OCI-LY7 (cell line): ENCODE data around the gene GIMAP6. TPM values are rescaled to one million over a fixed set of nuclear protein-coding genes. Genes with fewer than 3 reads are reported as not detected.
"Not testable (repeated sequence)": the region's sequence is repeated elsewhere in the genome, so short reads cannot be mapped to it uniquely, and the experiment has no call there.

Source experiments
- BruUV-seq: library from RNA; stranded (reverse); fragments of 400-500 nt; replicated peaks from 2 replicates; lab custom pipeline; 2021; lab: Mats Ljungman, UMichigan
- CTCF ChIA-PET: fragments of 300-600 bp; sonication (Branson Sonifier 250); formaldehyde crosslinking; loops from one replicate; lab custom pipeline; 2022; ENCODE audit warnings: antibody characterized with exemption; ENCODE audit not compliant: unreplicated experiment; lab: Charles Lee
- POLR2A ChIA-PET: fragments of 300-600 bp; sonication (Branson Sonifier 250); formaldehyde crosslinking; loops from one replicate; lab custom pipeline; 2022; ENCODE audit warnings: antibody characterized with exemption; lab: Charles Lee
- DNase-seq: peaks from one replicate; pipeline ENCODE4 v3.0.0-alpha.2; 2015; ENCODE audit warnings: low spot score
- H2AFZ ChIP-seq: fragments of 200-600 bp; sonication (generic), shearing (Covaris generic); 2 replicates; pipeline ENCODE4 v1.6.1; 2014; ENCODE audit warnings: mild to moderate bottlenecking, antibody characterized with exemption, low read length, moderate library complexity
- H3K27ac ChIP-seq: fragments of 200-600 bp; sonication (generic); 2 replicates; pipeline ENCODE4 v1.5.1; 2014; ENCODE audit warnings: mixed run types, low read depth, mild to moderate bottlenecking, moderate library complexity, low read length, inconsistent platforms; ENCODE audit not compliant: poor library complexity, severe bottlenecking
- H3K36me3 ChIP-seq: fragments of 200-600 bp; sonication (generic); 2 replicates; pipeline ENCODE4 v1.6.1; 2014; ENCODE audit warnings: mild to moderate bottlenecking, antibody characterized with exemption, low read length, moderate library complexity, mixed read lengths; ENCODE audit not compliant: insufficient read depth
- H3K4me1 ChIP-seq: fragments of 200-600 bp; sonication (generic); 2 replicates; pipeline ENCODE4 v1.5.1; 2014; ENCODE audit warnings: mild to moderate bottlenecking, low read length; ENCODE audit not compliant: insufficient read depth, poor library complexity, severe bottlenecking
- H3K4me2 ChIP-seq: fragments of 200-600 bp; sonication (generic); 2 replicates; pipeline ENCODE4 v1.6.1; 2014; ENCODE audit warnings: mild to moderate bottlenecking, low read length
- H3K4me3 ChIP-seq: fragments of 200-600 bp; sonication (generic); 2 replicates; pipeline ENCODE4 v1.5.1; 2014; ENCODE audit warnings: mild to moderate bottlenecking, low read depth, low read length; ENCODE audit not compliant: poor library complexity, severe bottlenecking
- H3K79me2 ChIP-seq: fragments of 200-600 bp; sonication (generic); 2 replicates; pipeline ENCODE4 v1.6.1; 2016; ENCODE audit warnings: low read depth, mild to moderate bottlenecking, low read length, moderate library complexity, mixed read lengths; ENCODE audit not compliant: insufficient read depth
- H3K9me2 ChIP-seq: fragments of 200-600 bp; sonication (generic); 2 replicates; pipeline ENCODE4 v1.6.1; 2016; ENCODE audit warnings: mild to moderate bottlenecking, low read length, mixed read lengths; ENCODE audit not compliant: insufficient read depth
- H3K9me3 ChIP-seq: fragments of 200-600 bp; sonication (generic); 2 replicates; pipeline ENCODE4 v1.6.1; 2014; ENCODE audit warnings: mild to moderate bottlenecking, mixed run types, low read length, mixed read lengths
- H4K20me1 ChIP-seq: fragments of 200-600 bp; sonication (generic); 2 replicates; pipeline ENCODE4 v1.6.1; 2014; ENCODE audit warnings: mild to moderate bottlenecking, antibody characterized with exemption, low read length, moderate library complexity, mixed read lengths; ENCODE audit not compliant: insufficient read depth
- EZH2phosphoT487 ChIP-seq: fragments of 200-600 bp; sonication (generic); IDR thresholded peaks from 2 replicates; pipeline ENCODE4 v1.6.1; 2018; ENCODE audit warnings: low read depth, borderline replicate concordance, mild to moderate bottlenecking, mixed run types, antibody characterized with exemption, low read length, moderate library complexity, mixed read lengths
- intact Hi-C: fragments of 100-400 bp; cut with micrococcal nuclease; formaldehyde crosslinking; loops from one replicate; pipeline ENCODE4 v1.10.0; 2022; ENCODE audit not compliant: unreplicated experiment
- total RNA-seq, 2 experiments: library from RNA; depleted of rRNA in 1 of 2; stranded (reverse); fragments of >200 nt in 1 of 2; shearing (Covaris generic) in 1 of 2; gene quantifications; 2 replicates each; pipeline ENCODE4 v1.2.3, GENCODE V29; 2014 to 2022
- TF ChIP-seq, protein P1 (sequence below): fragments of 200-600 bp; sonication (generic); conservative IDR thresholded peaks from 2 replicates; pipeline ENCODE4 v1.5.1; 2014; ENCODE audit warnings: mild to moderate bottlenecking, antibody characterized with exemption, low read length, moderate library complexity, mixed read lengths

The GIMAP6 gene
- total RNA-seq, 2 experiments from 2014 or later: not detected

DNA sequence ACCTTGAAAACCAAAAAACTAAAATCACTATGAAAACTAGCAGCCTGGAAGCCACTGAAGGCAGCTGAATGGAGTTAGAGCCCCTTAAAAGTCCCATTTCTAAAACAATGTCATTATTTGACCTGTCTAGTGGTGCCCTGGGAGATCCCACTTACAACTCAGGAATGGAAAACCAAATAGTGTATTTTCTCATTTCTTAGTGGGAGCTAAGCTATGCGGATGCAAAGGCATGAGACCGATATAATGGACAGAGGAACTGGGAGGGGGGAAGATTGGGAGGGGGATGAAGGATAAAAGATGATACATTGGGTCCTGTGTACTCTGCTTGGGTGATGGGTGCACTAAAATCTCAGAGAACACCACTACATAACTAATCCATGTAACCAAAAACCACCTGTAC is 43.5 kb upstream of the GIMAP6 start:
- Histone ChIP-seq H3K9me3 (no peaks in the 10 kb centered on the region), H3K9me2 (no peaks in the 10 kb centered on the region), H3K4me1 (no peaks in the 10 kb centered on the region), H3K36me3 (no peaks in the 10 kb centered on the region), H4K20me1 (no peaks in the 10 kb centered on the region), H3K4me3 (no peak overlapping the region), H3K4me2 (no peak overlapping the region), H2AFZ (no peak overlapping the region), H3K79me2 (no peaks in the 10 kb centered on the region), H3K27ac (no peak overlapping the region)
- ChIA-PET POLR2A (no interaction called here), CTCF (no interaction called here)
- intact Hi-C loops: no loop called here
- TF ChIP-seq, protein P1, sequence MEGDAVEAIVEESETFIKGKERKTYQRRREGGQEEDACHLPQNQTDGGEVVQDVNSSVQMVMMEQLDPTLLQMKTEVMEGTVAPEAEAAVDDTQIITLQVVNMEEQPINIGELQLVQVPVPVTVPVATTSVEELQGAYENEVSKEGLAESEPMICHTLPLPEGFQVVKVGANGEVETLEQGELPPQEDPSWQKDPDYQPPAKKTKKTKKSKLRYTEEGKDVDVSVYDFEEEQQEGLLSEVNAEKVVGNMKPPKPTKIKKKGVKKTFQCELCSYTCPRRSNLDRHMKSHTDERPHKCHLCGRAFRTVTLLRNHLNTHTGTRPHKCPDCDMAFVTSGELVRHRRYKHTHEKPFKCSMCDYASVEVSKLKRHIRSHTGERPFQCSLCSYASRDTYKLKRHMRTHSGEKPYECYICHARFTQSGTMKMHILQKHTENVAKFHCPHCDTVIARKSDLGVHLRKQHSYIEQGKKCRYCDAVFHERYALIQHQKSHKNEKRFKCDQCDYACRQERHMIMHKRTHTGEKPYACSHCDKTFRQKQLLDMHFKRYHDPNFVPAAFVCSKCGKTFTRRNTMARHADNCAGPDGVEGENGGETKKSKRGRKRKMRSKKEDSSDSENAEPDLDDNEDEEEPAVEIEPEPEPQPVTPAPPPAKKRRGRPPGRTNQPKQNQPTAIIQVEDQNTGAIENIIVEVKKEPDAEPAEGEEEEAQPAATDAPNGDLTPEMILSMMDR: no peak
- no peak for TF ChIP-seq EZH2phosphoT487
- BruUV-seq: no TSS peak
- DNase-seq: no peak

DNA sequence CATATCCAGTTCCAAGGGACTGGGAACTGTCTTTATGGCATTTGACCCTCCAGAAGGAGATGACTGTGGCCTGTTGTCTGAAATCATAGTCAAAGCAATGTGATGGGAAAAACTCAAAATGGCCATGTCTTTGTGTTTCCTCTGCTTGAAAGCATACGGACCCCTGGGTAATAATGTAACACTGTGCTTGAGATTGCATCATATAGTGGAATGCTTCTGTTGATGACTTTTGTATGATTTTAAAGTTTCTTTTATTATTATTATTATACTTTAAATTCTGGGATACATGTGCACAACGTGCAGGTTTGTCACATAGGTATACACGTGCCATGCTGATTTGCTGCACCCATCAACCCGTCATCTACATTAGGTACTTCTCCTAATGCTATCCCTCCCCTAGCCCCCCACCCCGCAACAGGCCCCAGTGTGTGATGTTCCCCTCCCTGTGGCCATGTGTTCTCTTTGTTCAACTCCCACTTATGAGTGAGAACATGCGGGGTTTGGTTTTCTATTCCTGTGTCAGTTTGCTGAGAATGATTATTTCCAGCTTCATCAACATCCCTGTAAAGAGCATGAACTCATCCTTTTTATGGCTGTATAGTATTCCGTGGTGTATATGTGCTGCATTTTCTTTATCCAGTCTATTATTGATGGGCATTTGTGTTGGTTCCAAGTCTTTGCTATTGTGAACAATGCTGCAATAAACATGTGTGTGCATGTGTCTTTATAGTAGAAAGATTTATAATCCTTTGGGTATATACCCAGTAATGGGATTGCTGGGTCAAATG is 39.8 kb upstream of the GIMAP6 start:
- H4K20me1 ChIP-seq, DNase-seq, H3K4me3 ChIP-seq, H3K79me2 ChIP-seq, H3K4me1 ChIP-seq, H3K4me2 ChIP-seq, POLR2A ChIA-PET, H3K36me3 ChIP-seq, H3K27ac ChIP-seq, BruUV-seq, intact Hi-C loops, CTCF ChIA-PET, H3K9me2 ChIP-seq, H3K9me3 ChIP-seq, H2AFZ ChIP-seq: not testable (repeated sequence)

DNA sequence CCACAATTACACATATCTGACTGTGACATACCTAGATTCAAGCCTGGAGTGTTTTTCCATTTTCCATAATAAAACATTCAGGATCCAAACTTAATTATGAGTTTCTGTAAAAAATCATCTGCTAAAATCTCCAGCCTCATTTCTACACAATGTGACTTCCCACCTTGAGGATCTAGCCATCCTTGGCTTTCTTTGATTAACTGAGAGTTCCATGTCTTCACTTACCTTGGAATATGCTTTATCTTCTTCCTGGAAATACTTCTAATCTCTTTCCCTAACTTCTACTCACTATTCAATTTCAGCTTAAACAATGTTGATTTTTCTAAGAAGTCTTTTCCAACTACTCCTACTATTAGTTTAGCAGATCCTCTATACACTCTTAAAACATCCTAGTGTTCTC is 36.8 kb upstream of the GIMAP6 start:
- no peak for TF ChIP-seq EZH2phosphoT487
- TF ChIP-seq, protein P1: no peak
- no peak for DNase-seq
- Histone ChIP-seq H3K4me2 (no peak overlapping the region), H3K9me3 (no peaks in the 10 kb centered on the region), H3K36me3 (no peaks in the 10 kb centered on the region), H4K20me1 (no peaks in the 10 kb centered on the region), H3K4me3 (no peak overlapping the region), H3K4me1 (peaks cover 3% of the 10 kb centered on the region), H3K27ac (no peak overlapping the region), H3K9me2 (no peaks in the 10 kb centered on the region), H3K79me2 (no peaks in the 10 kb centered on the region), H2AFZ (no peak overlapping the region)
- POLR2A ChIA-PET: no interaction called here
- BruUV-seq: no TSS peak
- intact Hi-C loops: no loop called here
- CTCF ChIA-PET: no interaction called here
